GM18511 (cell line): ENCODE results near the gene FAM72D.
"Not testable (repeated sequence)": the region's sequence is repeated elsewhere in the genome, so short reads cannot be mapped to it uniquely, and the experiment has no call there.

Source experiments
- ATAC-seq: cut with Tn5 transposase; IDR thresholded peaks from one replicate; pipeline ENCODE4 v1.9.1; 2021; ENCODE audit warnings: mild to moderate bottlenecking, moderate library complexity; ENCODE audit not compliant: unreplicated experiment

FAM72D gene

GRCh38 chr1:145144264-145144913 lies 48.6 kb downstream of the FAM72D start:
- ATAC-seq, result not testable (repeated sequence)

DNA sequence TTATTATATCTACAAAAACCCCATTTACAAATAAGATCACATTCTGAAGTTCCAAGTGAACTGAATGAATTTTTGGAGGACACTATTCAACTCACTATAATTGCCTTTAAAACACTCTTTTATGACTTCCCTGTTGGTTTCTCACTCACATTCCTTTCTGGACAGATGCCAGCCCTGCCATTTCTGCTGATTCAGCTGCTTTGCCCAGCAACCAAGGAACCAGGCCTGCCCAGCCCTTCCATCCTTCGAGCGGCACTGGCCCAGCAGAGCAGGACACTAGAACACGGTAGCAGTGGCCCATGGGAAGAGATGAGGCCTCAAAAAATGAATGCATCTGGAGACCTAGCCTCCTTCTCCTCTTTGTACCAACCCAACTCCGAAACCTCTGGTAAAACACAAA lies 50.5 kb downstream of the FAM72D start:
- not testable (repeated sequence) for ATAC-seq

DNA sequence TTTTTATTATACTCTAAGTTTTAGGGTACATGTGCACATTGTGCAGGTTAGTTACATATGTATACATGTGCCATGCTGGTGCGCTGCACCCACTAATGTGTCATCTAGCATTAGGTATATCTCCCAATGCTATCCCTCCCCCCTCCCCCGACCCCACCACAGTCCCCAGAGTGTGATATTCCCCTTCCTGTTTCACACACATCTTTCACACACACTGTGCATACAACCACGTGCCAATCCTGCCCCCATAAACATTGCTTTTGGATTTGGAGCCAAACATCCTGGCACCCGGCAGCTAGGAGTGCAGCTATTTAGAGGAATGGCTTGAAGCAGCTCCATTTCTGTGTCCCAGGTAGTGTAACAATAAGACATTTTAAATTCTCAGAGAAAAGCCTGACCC lies 51.4 kb downstream of the FAM72D start:
- ATAC-seq, result not testable (repeated sequence)

DNA sequence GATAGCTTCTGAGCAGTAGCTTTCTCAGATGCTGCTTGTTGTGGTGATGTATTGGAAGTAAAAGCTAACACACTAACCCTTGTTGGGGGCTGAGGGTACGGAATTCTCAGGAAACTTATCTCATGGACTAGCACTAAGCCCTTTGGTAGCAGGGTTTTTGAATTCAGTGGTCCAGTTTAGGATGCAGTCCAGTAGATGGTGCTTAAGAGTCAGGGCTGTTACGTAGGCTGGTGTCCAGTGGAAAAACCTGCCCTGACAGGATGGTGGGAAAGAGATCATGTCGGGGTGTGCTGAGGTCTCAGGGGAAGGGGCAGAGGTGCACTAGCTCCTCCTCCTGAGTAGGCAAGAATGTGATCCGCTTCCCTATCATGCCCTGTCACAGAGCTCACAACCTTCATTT lies 59.6 kb downstream of the FAM72D start:
- ATAC-seq, result not testable (repeated sequence)

DNA sequence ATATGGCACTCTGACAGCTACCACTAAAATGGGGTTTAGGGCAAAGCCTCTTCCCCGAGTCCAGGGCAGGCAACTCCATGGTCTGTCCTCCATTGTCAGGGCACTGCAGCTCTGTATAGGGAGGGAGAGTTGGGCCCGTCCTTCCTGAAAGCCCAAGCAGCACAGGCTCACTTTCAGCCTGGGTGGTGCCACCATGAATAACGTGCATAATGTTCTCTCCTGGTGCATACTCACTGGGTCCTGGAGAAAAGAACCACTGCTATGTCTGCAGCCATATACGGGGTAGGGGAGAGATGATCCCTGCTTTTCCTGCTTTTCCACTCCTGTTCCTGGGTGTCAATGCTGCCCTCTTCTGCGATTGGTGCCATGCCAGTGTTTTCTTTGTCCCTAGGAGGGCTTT lies 60.1 kb downstream of the FAM72D start:
- not testable (repeated sequence) for ATAC-seq

DNA sequence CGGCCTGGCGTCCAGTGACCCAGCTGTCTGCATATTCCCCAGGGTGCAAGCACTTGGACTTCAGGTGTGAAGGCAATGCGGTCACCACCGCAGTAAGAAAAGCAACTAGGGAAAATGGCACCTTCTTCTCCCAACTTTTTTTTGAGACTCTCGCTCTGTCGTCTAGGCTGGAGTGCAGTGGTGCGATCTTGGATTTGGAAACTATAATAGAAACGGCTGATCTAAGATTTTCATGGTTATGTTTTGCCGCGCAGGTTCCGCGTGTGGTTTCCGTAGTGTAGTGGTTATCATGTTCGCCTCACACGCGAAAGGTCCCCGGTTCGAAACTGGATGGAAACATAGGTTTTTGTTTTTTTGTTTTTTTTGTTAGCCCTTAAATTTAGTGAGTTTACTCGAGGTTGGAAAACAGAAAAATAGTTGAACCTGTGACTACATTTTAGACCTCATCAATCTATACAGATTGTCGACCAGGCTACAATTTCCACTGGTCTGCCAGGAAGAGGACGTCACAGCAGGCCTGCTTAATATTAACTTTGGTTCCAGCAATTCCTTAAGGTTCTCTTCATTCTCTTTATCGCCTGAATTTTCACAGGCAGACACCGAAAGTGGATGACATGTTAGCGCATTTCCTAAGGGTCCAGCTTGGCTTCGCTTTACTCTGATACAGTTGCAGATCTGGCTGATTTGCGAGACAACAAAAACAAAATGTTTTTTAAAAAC lies 61.3 kb downstream of the FAM72D start:
- ATAC-seq, result peak; percentile 42

DNA sequence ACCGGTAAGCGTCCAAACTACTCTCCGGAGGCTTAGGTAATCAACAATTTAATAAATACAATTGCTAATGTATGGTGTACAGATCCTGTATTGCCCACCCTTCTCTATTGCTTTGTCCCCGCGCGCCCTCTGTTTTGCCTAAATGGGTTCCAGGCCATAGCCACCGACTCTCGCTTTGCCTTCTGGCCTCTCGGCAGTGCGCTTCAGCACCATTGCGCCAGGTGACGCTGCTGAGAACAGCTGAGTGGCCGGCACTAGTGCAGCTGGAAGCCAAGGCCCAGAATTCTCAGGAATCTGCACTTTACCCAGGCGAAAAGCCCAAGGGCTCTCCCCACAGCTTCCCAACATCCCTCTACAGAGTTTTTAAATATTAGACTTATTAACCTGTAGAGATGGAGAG lies 61.9 kb downstream of the FAM72D start:
- ATAC-seq, result not testable (repeated sequence)

- ATAC-seq, result peak; percentile 77
These were observed 65.4 kb downstream of the FAM72D start for GRCh38 chr1:145161046-145161752.
